Vagina (tissue), 2 donors: ENCODE data around the gene COL6A3. TPM values are rescaled to one million over a fixed set of nuclear protein-coding genes. Genes with fewer than 3 reads are reported as not detected.

Experiments used
- DNase-seq, 2 donors: peaks; one replicate each; pipeline ENCODE4 v3.0.0-alpha.2; 2017; ENCODE audit errors: extremely low spot score in 2 of 2
- H3K27ac ChIP-seq: fragments of 200-600 bp; sonication (generic); one replicate; pipeline ENCODE4 v1.5.1; 2019
- H3K27me3 ChIP-seq: fragments of 200-600 bp; sonication (generic); one replicate; pipeline ENCODE4 v1.5.1; 2019
- H3K36me3 ChIP-seq, 2 donors: fragments of 200-600 bp; sonication (generic); one replicate each; pipeline ENCODE4 v1.5.1; 2017 to 2019
- H3K4me1 ChIP-seq: fragments of 200-600 bp; sonication (generic); one replicate; pipeline ENCODE4 v1.5.1; 2019
- H3K4me3 ChIP-seq, 2 donors: fragments of 200-600 bp; sonication (generic); 1 replicate in 1 of 2; 2 replicates in 1 of 2; pipeline ENCODE4 v1.5.1; 2016 to 2019
- H3K9me3 ChIP-seq: fragments of 200-600 bp; sonication (generic); one replicate; pipeline ENCODE4 v1.5.1; 2019
- POLR2A ChIP-seq, 2 donors: fragments of 450-650 bp; IDR thresholded peaks; one replicate each; pipeline ENCODE4 v1.6.1; 2017; ENCODE audit warnings: antibody characterized with exemption in 2 of 2, mild to moderate bottlenecking in 2 of 2, moderate library complexity in 2 of 2
- POLR2AphosphoS5 ChIP-seq, 2 donors: sonication (generic); formaldehyde crosslinking; IDR thresholded peaks; one replicate each; pipeline ENCODE4 v1.9.0; 2017; ENCODE audit warnings: antibody characterized with exemption in 2 of 2, mild to moderate bottlenecking in 2 of 2, low read depth in 1 of 2; ENCODE audit not compliant: insufficient read depth in 1 of 2
- intact Hi-C: fragments of 100-400 bp; cut with DNase I; formaldehyde crosslinking; loops from one replicate; pipeline ENCODE4 v1.15.1; 2023
- total RNA-seq: library from RNA; depleted of rRNA; stranded (reverse); fragments of >200 nt; gene quantifications from one replicate; pipeline ENCODE4 v1.2.3, GENCODE V29; 2016
- TF ChIP-seq, protein P1 (sequence below), 3 experiments: fragments of 450-650 bp in 2 of 3; fragments of 200-600 bp in 1 of 3; sonication (generic) in 1 of 3; IDR thresholded peaks; one replicate each; pipeline ENCODE4 v1.5.1; 2017 to 2019; ENCODE audit warnings: antibody characterized with exemption in 3 of 3, mild to moderate bottlenecking in 2 of 3, moderate library complexity in 2 of 3

The COL6A3 gene
- total RNA-seq, 1 donor from 2014 or later: 315 TPM

DNA sequence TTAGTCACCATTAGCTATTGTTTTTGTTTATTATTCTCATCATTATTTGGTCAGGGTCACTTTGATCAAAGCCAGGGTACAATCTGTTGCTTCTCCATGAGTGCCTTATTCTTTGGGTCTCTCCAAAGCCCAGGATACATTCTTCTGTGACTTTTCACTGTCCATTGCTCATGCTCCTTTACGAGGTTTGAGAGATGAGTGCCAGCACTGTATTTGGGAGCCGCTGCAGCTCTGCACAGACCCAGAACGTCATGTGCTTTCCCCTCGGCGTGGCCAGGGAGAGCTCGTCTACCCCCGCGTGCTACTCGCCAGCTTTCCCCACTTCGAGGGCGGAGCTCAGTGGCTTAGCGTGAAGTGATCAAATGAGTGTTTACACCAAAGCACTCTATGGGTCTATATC lies 123.7 kb downstream of the COL6A3 start:
- Histone ChIP-seq H3K9me3 (no peaks in the 10 kb centered on the region), H3K36me3 (no peaks in the 10 kb centered on the region), H3K4me1 (peaks cover 23% of the 10 kb centered on the region), H3K27ac (peak overlapping the region; percentile 79), H3K27me3 (no peaks in the 10 kb centered on the region), H3K4me3 (no peak overlapping the region)
- intact Hi-C loops: no loop called here
- TF ChIP-seq POLR2A (IDR thresholded peaks at IDR 0.05): no peak
- peak; percentile 61 to 85 for TF ChIP-seq POLR2AphosphoS5 (IDR thresholded peaks at IDR 0.05; ENCODE audit: insufficient read depth in 1 of 2, low read depth in 1 of 2)
- DNase-seq: peak in 1 of 2 donors; percentile 94

DNA sequence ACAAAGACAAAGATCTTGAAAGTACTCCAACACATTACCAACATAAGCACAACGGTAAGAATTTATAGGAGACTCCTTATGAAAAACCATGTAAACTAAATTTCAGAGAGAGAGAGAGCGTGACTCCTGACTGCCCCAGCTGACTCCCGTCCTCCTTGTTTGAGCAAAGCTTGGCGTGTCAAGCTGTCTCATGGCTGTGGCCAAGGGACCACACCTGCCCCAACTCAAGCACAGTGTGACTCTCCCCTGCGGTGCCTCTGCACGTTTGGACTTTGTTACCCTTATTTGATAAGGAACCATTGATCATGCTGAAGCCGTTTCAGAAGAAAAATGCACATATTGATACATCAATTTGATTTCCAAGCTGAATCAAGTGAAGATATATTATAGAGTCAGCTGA lies 124.8 kb downstream of the COL6A3 start:
- Histone ChIP-seq H3K27me3 (no peaks in the 10 kb centered on the region), H3K36me3 (no peaks in the 10 kb centered on the region), H3K27ac (peak overlapping the region; percentile 79), H3K4me1 (peaks cover 23% of the 10 kb centered on the region), H3K4me3 (no peak overlapping the region), H3K9me3 (no peaks in the 10 kb centered on the region)
- intact Hi-C loops: no loop called here
- no peak for DNase-seq
- TF ChIP-seq POLR2AphosphoS5 (IDR thresholded peaks at IDR 0.05; ENCODE audit: insufficient read depth in 1 of 2, low read depth in 1 of 2) (peak in 1 of 2 donors; percentile 30), POLR2A (IDR thresholded peaks at IDR 0.05) (no peak)

DNA sequence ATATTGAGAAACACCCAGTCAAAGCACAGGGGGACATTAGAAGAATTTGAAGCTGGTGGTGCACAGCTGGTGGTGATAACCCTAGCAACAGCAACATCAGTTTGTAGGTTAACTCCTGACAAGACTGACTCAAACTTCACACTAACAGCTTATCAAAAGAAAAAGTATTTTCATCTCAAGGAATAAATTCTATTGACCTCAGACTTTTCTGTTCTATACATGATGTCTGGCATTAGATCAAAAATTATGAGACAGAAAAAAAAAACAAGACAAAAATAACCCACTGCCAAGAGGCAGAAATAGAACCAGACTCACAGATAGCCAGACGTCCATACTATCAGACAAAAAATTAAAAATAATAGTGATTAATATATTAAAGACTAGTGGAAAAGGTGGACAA lies 126.1 kb downstream of the COL6A3 start:
- H3K27me3 ChIP-seq: no peaks in the 10 kb centered on the region
- H3K4me3 ChIP-seq: no peak overlapping the region
- H3K9me3 ChIP-seq: no peaks in the 10 kb centered on the region
- intact Hi-C loops: no loop called here
- DNase-seq: no peak
- H3K27ac ChIP-seq: no peak overlapping the region
- H3K4me1 ChIP-seq: peaks cover 23% of the 10 kb centered on the region
- TF ChIP-seq, protein P1, sequence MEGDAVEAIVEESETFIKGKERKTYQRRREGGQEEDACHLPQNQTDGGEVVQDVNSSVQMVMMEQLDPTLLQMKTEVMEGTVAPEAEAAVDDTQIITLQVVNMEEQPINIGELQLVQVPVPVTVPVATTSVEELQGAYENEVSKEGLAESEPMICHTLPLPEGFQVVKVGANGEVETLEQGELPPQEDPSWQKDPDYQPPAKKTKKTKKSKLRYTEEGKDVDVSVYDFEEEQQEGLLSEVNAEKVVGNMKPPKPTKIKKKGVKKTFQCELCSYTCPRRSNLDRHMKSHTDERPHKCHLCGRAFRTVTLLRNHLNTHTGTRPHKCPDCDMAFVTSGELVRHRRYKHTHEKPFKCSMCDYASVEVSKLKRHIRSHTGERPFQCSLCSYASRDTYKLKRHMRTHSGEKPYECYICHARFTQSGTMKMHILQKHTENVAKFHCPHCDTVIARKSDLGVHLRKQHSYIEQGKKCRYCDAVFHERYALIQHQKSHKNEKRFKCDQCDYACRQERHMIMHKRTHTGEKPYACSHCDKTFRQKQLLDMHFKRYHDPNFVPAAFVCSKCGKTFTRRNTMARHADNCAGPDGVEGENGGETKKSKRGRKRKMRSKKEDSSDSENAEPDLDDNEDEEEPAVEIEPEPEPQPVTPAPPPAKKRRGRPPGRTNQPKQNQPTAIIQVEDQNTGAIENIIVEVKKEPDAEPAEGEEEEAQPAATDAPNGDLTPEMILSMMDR (IDR thresholded peaks at IDR 0.05): no peak
- TF ChIP-seq POLR2A (IDR thresholded peaks at IDR 0.05): no peak
- no peak for TF ChIP-seq POLR2AphosphoS5 (IDR thresholded peaks at IDR 0.05; ENCODE audit: insufficient read depth in 1 of 2, low read depth in 1 of 2)
- H3K36me3 ChIP-seq: no peaks in the 10 kb centered on the region

DNA sequence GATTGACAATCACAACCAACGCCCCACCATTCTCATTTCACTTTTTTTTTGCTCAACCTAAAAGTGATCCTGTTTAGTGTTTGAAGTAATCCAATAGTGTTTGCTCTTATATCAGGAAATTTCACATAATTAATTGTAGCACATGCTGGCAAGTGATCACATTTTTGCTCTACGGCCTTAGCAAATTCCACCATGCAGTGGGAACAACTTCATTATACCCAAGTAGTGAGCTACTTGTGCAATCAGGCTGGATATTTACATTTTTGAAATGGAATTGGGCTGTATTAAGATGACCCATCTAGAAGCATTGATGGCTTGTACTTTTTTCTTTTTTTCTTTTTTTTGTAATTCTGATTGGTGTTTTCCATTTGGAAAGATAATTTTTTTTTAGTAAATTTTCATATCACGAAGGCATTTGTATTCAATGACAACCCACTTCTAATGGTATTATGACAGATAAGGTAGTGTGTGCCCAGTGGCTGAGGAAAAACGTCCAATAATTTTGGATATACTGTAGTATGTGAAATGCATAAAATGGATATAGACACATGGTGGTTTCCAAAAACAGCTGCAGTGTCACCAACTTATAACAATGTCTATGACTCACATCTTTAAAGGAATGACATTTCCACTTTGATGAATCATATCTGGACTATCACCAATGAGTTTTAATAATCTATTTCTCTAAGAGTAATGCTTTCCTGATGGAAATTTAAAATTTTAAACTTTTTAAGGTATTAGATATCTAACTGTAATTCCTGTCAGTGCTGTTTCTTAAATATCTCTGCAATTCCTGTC lies 130.6 kb downstream of the COL6A3 start:
- intact Hi-C loops: no loop called here
- Histone ChIP-seq H3K9me3 (no peaks in the 10 kb centered on the region), H3K27ac (peak overlapping the region; percentile 87), H3K4me3 (no peak overlapping the region), H3K4me1 (peaks cover 32% of the 10 kb centered on the region), H3K36me3 (no peaks in the 10 kb centered on the region), H3K27me3 (no peaks in the 10 kb centered on the region)
- TF ChIP-seq, protein P1 (IDR thresholded peaks at IDR 0.05): no peak
- no peak for TF ChIP-seq POLR2AphosphoS5 (IDR thresholded peaks at IDR 0.05; ENCODE audit: insufficient read depth in 1 of 2, low read depth in 1 of 2)
- no peak for TF ChIP-seq POLR2A (IDR thresholded peaks at IDR 0.05)
- no peak for DNase-seq

DNA sequence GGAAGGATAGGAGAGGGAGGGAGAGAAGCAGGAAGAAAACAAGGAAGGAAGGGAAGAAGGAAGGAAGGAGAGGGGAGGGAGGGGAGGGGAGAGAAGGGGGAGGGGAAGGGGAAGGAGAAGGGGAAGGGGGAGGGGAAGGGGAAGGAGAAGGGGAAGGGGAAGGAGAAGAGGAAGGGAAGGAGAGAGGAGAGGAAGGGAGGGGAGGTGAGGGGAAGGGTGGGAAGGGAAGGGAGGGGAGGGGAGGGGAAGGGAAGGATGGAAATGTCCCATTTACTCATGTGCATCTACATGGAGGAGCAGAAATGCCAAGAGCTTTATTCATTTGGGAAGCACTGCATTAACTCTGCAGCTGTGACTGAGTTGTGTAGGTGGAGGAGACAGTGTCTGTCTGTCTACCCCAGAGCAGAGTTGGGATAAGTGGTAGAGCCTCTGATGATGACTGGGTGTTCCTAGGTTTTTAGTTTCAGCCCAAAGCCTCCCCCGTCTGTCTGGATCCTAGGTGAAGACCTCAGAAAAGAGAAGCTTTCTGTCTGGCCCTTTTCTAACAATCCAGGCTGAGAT lies 131.3 kb downstream of the COL6A3 start:
- Histone ChIP-seq H3K27ac (peak overlapping the region; percentile 87), H3K4me1 (peaks cover 32% of the 10 kb centered on the region), H3K27me3 (no peaks in the 10 kb centered on the region), H3K36me3 (no peaks in the 10 kb centered on the region), H3K4me3 (no peak overlapping the region), H3K9me3 (no peaks in the 10 kb centered on the region)
- intact Hi-C loops: no loop called here
- TF ChIP-seq POLR2A (IDR thresholded peaks at IDR 0.05) (no peak), POLR2AphosphoS5 (IDR thresholded peaks at IDR 0.05; ENCODE audit: insufficient read depth in 1 of 2, low read depth in 1 of 2) (no peak)
- no peak for DNase-seq

DNA sequence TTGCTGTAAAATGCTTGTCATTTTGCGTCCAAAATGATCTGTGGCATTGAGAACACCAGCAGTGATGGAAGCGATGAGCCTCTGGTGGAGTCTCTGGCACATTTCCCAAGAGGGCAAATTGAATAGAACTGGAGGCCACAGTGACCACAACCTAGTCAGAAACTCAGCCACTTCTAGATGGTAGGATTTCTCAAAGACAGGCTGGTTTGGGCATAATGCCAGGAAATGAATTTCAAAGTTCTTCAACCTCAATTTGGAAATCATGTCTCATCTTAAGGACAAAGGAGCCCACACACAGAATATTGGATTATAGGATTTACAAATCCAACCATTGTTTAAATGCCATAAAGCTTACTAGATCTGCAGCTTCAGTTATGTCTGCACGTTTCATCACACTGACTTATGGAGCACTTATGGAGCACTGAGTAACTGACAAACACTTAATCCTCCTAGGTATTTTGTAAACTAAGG lies 132.1 kb downstream of the COL6A3 start:
- no peaks in the 10 kb centered on the region for H3K9me3 ChIP-seq
- intact Hi-C loops: no loop called here
- H3K4me1 ChIP-seq: peaks cover 32% of the 10 kb centered on the region
- no peak overlapping the region for H3K4me3 ChIP-seq
- no peak for DNase-seq
- no peak for TF ChIP-seq POLR2AphosphoS5 (IDR thresholded peaks at IDR 0.05; ENCODE audit: insufficient read depth in 1 of 2, low read depth in 1 of 2)
- TF ChIP-seq POLR2A (IDR thresholded peaks at IDR 0.05): no peak
- TF ChIP-seq, protein P1 (IDR thresholded peaks at IDR 0.05): no peak
- no peaks in the 10 kb centered on the region for H3K27me3 ChIP-seq
- H3K36me3 ChIP-seq: no peaks in the 10 kb centered on the region
- peak overlapping the region; percentile 87 for H3K27ac ChIP-seq
